IPS-20b (cell line): Measurements from ENCODE around the gene FAM234B.

Experiments
- H3K27ac ChIP-seq: one replicate; pipeline ENCODE4 v1.5.1; 2013; ENCODE audit warnings: low read length
- H3K27me3 ChIP-seq: 2 replicates; pipeline ENCODE4 v1.6.1; 2013; ENCODE audit warnings: mild to moderate bottlenecking, low read length, inconsistent platforms; ENCODE audit not compliant: insufficient read depth
- H3K36me3 ChIP-seq: 2 replicates; pipeline ENCODE4 v1.6.1; 2013; ENCODE audit warnings: low read depth, mild to moderate bottlenecking, inconsistent platforms, low read length, moderate library complexity; ENCODE audit not compliant: insufficient read depth
- H3K4me1 ChIP-seq: 2 replicates; pipeline ENCODE4 v1.6.1; 2013; ENCODE audit warnings: mild to moderate bottlenecking, control low read depth, inconsistent platforms, low read length, moderate library complexity; ENCODE audit not compliant: insufficient read depth
- H3K4me3 ChIP-seq: 2 replicates; pipeline ENCODE4 v1.5.1; 2013; ENCODE audit warnings: mild to moderate bottlenecking, low read length, inconsistent platforms
- H3K9ac ChIP-seq: 2 replicates; pipeline ENCODE4 v1.6.1; 2013; ENCODE audit warnings: low read depth, mild to moderate bottlenecking, inconsistent platforms, low read length, moderate library complexity
- H3K9me3 ChIP-seq: 2 replicates; pipeline ENCODE4 v1.6.1; 2013; ENCODE audit warnings: mild to moderate bottlenecking, low read depth, low read length, inconsistent platforms; ENCODE audit not compliant: insufficient read depth

FAM234B gene

GRCh38 chr12:13128291-13128965 is 84.2 kb downstream of the FAM234B start:
- Histone ChIP-seq H3K27ac (no peak overlapping the region), H3K4me1 (peaks cover 12% of the 10 kb centered on the region), H3K27me3 (no peaks in the 10 kb centered on the region), H3K4me3 (no peak overlapping the region), H3K36me3 (no peaks in the 10 kb centered on the region), H3K9me3 (no peaks in the 10 kb centered on the region), H3K9ac (no peak overlapping the region)

GRCh38 chr12:13130981-13131380 is 86.8 kb downstream of the FAM234B start:
- H3K27ac ChIP-seq = no peak overlapping the region
- H3K4me3 ChIP-seq = no peak overlapping the region
- H3K36me3 ChIP-seq = no peaks in the 10 kb centered on the region
- no peaks in the 10 kb centered on the region for H3K27me3 ChIP-seq
- H3K9me3 ChIP-seq = no peaks in the 10 kb centered on the region
- H3K4me1 ChIP-seq = peaks cover 9% of the 10 kb centered on the region
- H3K9ac ChIP-seq = no peak overlapping the region
